ENCODE results near the gene MCF2L. TPM values are rescaled to one million over a fixed set of nuclear protein-coding genes. Genes with fewer than 3 reads are reported as not detected.

MCF2L gene
- total and polyA plus RNA-seq, 2 donors, result 15.3 to 31.7 TPM

- WGBS, result 92% methylated on average over 22 of the region's 22 CpGs
- DNase-seq (ENCODE audit: extremely low spot score), result no peak
- Histone ChIP-seq H3K27ac (ENCODE audit: low read depth) (no peak overlapping the region), H3K4me1 (ENCODE audit: insufficient read depth) (no peaks in the 10 kb centered on the region), H3K4me3 (ENCODE audit: low read depth, low read length) (no peak overlapping the region), H3K36me3 (ENCODE audit: insufficient read depth) (no peaks in the 10 kb centered on the region)
Measured at GRCh38 chr13:113063091-113063491, 94.1 kb downstream of the MCF2L start.

- no peak overlapping the region for H3K4me3 ChIP-seq (ENCODE audit: low read depth, low read length)
- no peaks in the 10 kb centered on the region for H3K4me1 ChIP-seq (ENCODE audit: insufficient read depth)
- no peak for DNase-seq (ENCODE audit: extremely low spot score)
- WGBS, result 84% methylated on average over 29 of the region's 29 CpGs
- H3K36me3 ChIP-seq (ENCODE audit: insufficient read depth), result no peaks in the 10 kb centered on the region
- H3K27ac ChIP-seq (ENCODE audit: low read depth), result no peak overlapping the region
Measured at GRCh38 chr13:113064000-113064533, 95.1 kb downstream of the MCF2L start.

GRCh38 chr13:113064534-113065405 is 95.8 kb downstream of the MCF2L start:
- H3K4me1 ChIP-seq (ENCODE audit: insufficient read depth), result no peaks in the 10 kb centered on the region
- no peak for DNase-seq (ENCODE audit: extremely low spot score)
- WGBS, result 83% methylated on average over 41 of the region's 41 CpGs
- H3K36me3 ChIP-seq (ENCODE audit: insufficient read depth), result no peaks in the 10 kb centered on the region
- no peak overlapping the region for H3K27ac ChIP-seq (ENCODE audit: low read depth)
- H3K4me3 ChIP-seq (ENCODE audit: low read depth, low read length), result no peak overlapping the region

GRCh38 chr13:113065406-113066141 is 96.6 kb downstream of the MCF2L start:
- Histone ChIP-seq H3K27ac (ENCODE audit: low read depth) (no peak overlapping the region), H3K36me3 (ENCODE audit: insufficient read depth) (no peaks in the 10 kb centered on the region), H3K4me1 (ENCODE audit: insufficient read depth) (no peaks in the 10 kb centered on the region), H3K4me3 (ENCODE audit: low read depth, low read length) (no peak overlapping the region)
- 83% methylated on average over 29 of the region's 29 CpGs for WGBS
- no peak for DNase-seq (ENCODE audit: extremely low spot score)

GRCh38 chr13:113066142-113066455 is 97.1 kb downstream of the MCF2L start:
- Histone ChIP-seq H3K4me1 (ENCODE audit: insufficient read depth) (no peaks in the 10 kb centered on the region), H3K27ac (ENCODE audit: low read depth) (no peak overlapping the region), H3K36me3 (ENCODE audit: insufficient read depth) (no peaks in the 10 kb centered on the region), H3K4me3 (ENCODE audit: low read depth, low read length) (no peak overlapping the region)
- WGBS, result 90% methylated on average over 10 of the region's 10 CpGs
- no peak for DNase-seq (ENCODE audit: extremely low spot score)

- no peak overlapping the region for H3K4me3 ChIP-seq (ENCODE audit: low read depth, low read length)
- no peaks in the 10 kb centered on the region for H3K4me1 ChIP-seq (ENCODE audit: insufficient read depth)
- H3K27ac ChIP-seq (ENCODE audit: low read depth), result no peak overlapping the region
- WGBS, result 95% methylated on average over 19 of the region's 19 CpGs
- no peaks in the 10 kb centered on the region for H3K36me3 ChIP-seq (ENCODE audit: insufficient read depth)
- DNase-seq (ENCODE audit: extremely low spot score), result no peak
Measured at GRCh38 chr13:113066746-113067145, 97.7 kb downstream of the MCF2L start.

- Histone ChIP-seq H3K4me1 (ENCODE audit: insufficient read depth) (no peaks in the 10 kb centered on the region), H3K36me3 (ENCODE audit: insufficient read depth) (no peaks in the 10 kb centered on the region), H3K4me3 (ENCODE audit: low read depth, low read length) (no peak overlapping the region), H3K27ac (ENCODE audit: low read depth) (no peak overlapping the region)
- DNase-seq (ENCODE audit: extremely low spot score), result no peak
- 85% methylated on average over 41 of the region's 41 CpGs for WGBS
Measured at GRCh38 chr13:113069861-113070805, 101.1 kb downstream of the MCF2L start.

- Histone ChIP-seq H3K27ac (ENCODE audit: low read depth) (no peak overlapping the region), H3K4me3 (ENCODE audit: low read depth, low read length) (no peak overlapping the region), H3K36me3 (ENCODE audit: insufficient read depth) (no peaks in the 10 kb centered on the region), H3K4me1 (ENCODE audit: insufficient read depth) (no peaks in the 10 kb centered on the region)
- no peak for DNase-seq (ENCODE audit: extremely low spot score)
- WGBS, result 84% methylated on average over 8 of the region's 8 CpGs
Measured at GRCh38 chr13:113070855-113071254, 101.8 kb downstream of the MCF2L start.

- 80% methylated on average over 3 of the region's 3 CpGs for WGBS
- H3K27ac ChIP-seq (ENCODE audit: low read depth), result no peak overlapping the region
- DNase-seq (ENCODE audit: extremely low spot score), result no peak
- no peaks in the 10 kb centered on the region for H3K36me3 ChIP-seq (ENCODE audit: insufficient read depth)
- no peaks in the 10 kb centered on the region for H3K4me1 ChIP-seq (ENCODE audit: insufficient read depth)
- H3K4me3 ChIP-seq (ENCODE audit: low read depth, low read length), result no peak overlapping the region
Measured at GRCh38 chr13:113072376-113072775, 103.4 kb downstream of the MCF2L start.

GRCh38 chr13:113073942-113074341 is 104.9 kb downstream of the MCF2L start:
- Histone ChIP-seq H3K27ac (ENCODE audit: low read depth) (no peak overlapping the region), H3K36me3 (ENCODE audit: insufficient read depth) (no peaks in the 10 kb centered on the region), H3K4me3 (ENCODE audit: low read depth, low read length) (no peak overlapping the region), H3K4me1 (ENCODE audit: insufficient read depth) (no peaks in the 10 kb centered on the region)
- no peak for DNase-seq (ENCODE audit: extremely low spot score)
- 92% methylated on average over 11 of the region's 11 CpGs for WGBS

GRCh38 chr13:113074401-113074800 is 105.4 kb downstream of the MCF2L start:
- 87% methylated on average over 18 of the region's 18 CpGs for WGBS
- no peak overlapping the region for H3K4me3 ChIP-seq (ENCODE audit: low read depth, low read length)
- DNase-seq (ENCODE audit: extremely low spot score), result no peak
- H3K4me1 ChIP-seq (ENCODE audit: insufficient read depth), result no peaks in the 10 kb centered on the region
- no peak overlapping the region for H3K27ac ChIP-seq (ENCODE audit: low read depth)
- H3K36me3 ChIP-seq (ENCODE audit: insufficient read depth), result no peaks in the 10 kb centered on the region

- Histone ChIP-seq H3K27ac (ENCODE audit: low read depth) (no peak overlapping the region), H3K4me3 (ENCODE audit: low read depth, low read length) (no peak overlapping the region), H3K36me3 (ENCODE audit: insufficient read depth) (no peaks in the 10 kb centered on the region), H3K4me1 (ENCODE audit: insufficient read depth) (no peaks in the 10 kb centered on the region)
- no peak for DNase-seq (ENCODE audit: extremely low spot score)
- WGBS, result 92% methylated on average over 22 of the region's 22 CpGs
Measured at GRCh38 chr13:113074876-113075275, 105.9 kb downstream of the MCF2L start.

- no peaks in the 10 kb centered on the region for H3K4me1 ChIP-seq (ENCODE audit: insufficient read depth)
- DNase-seq (ENCODE audit: extremely low spot score), result no peak
- H3K36me3 ChIP-seq (ENCODE audit: insufficient read depth), result no peaks in the 10 kb centered on the region
- no peak overlapping the region for H3K4me3 ChIP-seq (ENCODE audit: low read depth, low read length)
- WGBS, result 96% methylated on average over 17 of the region's 17 CpGs
- no peak overlapping the region for H3K27ac ChIP-seq (ENCODE audit: low read depth)
Measured at GRCh38 chr13:113075711-113076110, 106.7 kb downstream of the MCF2L start.

Measured in urinary bladder (tissue), 4 donors.